Thoracic aorta endothelial cell (primary cell): ENCODE results near the gene CDC7. TPM values are rescaled to one million over a fixed set of nuclear protein-coding genes. Genes with fewer than 3 reads are reported as not detected.

ENCODE experiments used
- total RNA-seq: library from RNA; depleted of rRNA; stranded (reverse); fragments of >200 nt; gene quantifications from 2 replicates; pipeline ENCODE4 v1.2.3, GENCODE V29; 2012

Gene CDC7
- 12.5 and 16.6 TPM in 2 replicates for total RNA-seq

GRCh38 chr1:91500756-91501522 lies at the start of gene CDC7:
TSS of gene CDC7 (plus strand) at chr1:91500851. CDS start at chr1:91501717, 866 bp downstream.

Other genes starting within 250 kb of the CDC7 start
- gene HFM1, start 96.0 kb upstream of the CDC7 start, total RNA-seq: 0.40 and 0.79 TPM in 2 replicates